IMR-90 (cell line): Measurements from ENCODE around the gene INAFM1.

Experiments
- BHLHE40 ChIP-seq: fragments of 150-350 bp; IDR thresholded peaks from 2 replicates; pipeline ENCODE4 v1.6.1; 2016; ENCODE audit warnings: mild to moderate bottlenecking, low read depth, low read length
- CEBPB ChIP-seq: IDR thresholded peaks from 2 replicates; pipeline ENCODE4 v1.6.1; 2012; ENCODE audit warnings: low read depth, low read length, improper control_type of control experiment
- FOS ChIP-seq: fragments of 150-350 bp; IDR thresholded peaks from 2 replicates; pipeline ENCODE4 v1.6.1; 2016; ENCODE audit warnings: low read depth, low read length
- MAFK ChIP-seq: IDR thresholded peaks from 2 replicates; pipeline ENCODE4 v1.6.1; 2012; ENCODE audit warnings: low read depth, low read length, improper control_type of control experiment
- MXI1 ChIP-seq: IDR thresholded peaks from 2 replicates; pipeline ENCODE4 v1.6.1; 2012; ENCODE audit warnings: low read depth, mild to moderate bottlenecking, low read length, moderate library complexity, borderline replicate concordance
- NFE2L2 ChIP-seq: fragments of 150-350 bp; IDR thresholded peaks from 2 replicates; pipeline ENCODE4 v1.6.1; 2016; ENCODE audit warnings: low read depth, mild to moderate bottlenecking, low read length
- POLR2A ChIP-seq: IDR thresholded peaks from 2 replicates; pipeline ENCODE4 v1.6.1; 2012; ENCODE audit warnings: mild to moderate bottlenecking, low read depth, low read length
- RAD21 ChIP-seq: IDR thresholded peaks from 2 replicates; pipeline ENCODE4 v1.6.1; 2012; ENCODE audit warnings: low read length, improper control_type of control experiment
- RCOR1 ChIP-seq: IDR thresholded peaks from 2 replicates; pipeline ENCODE4 v1.6.1; 2012; ENCODE audit warnings: mild to moderate bottlenecking, low read length, improper control_type of control experiment; ENCODE audit not compliant: insufficient replicate concordance
- SMC3 ChIP-seq: fragments of 150-350 bp; IDR thresholded peaks from 2 replicates; pipeline ENCODE4 v1.6.1; 2016; ENCODE audit warnings: low read depth, mild to moderate bottlenecking, antibody characterized with exemption, low read length, moderate library complexity
- TF ChIP-seq, protein P1 (sequence below): fragments of 150-350 bp; IDR thresholded peaks from 2 replicates; pipeline ENCODE4 v1.6.1; 2017; ENCODE audit warnings: mild to moderate bottlenecking, antibody characterized with exemption, low read length, low read depth
- TF ChIP-seq, protein P2 (sequence below): conservative IDR thresholded peaks from 2 replicates; pipeline ENCODE4 v1.5.1; 2012; ENCODE audit warnings: mild to moderate bottlenecking, low read depth, low read length, improper control_type of control experiment
- TF ChIP-seq, protein P3 (sequence below): fragments of 150-350 bp; IDR thresholded peaks from 2 replicates; pipeline ENCODE4 v1.6.1; 2016; ENCODE audit warnings: low read depth, mild to moderate bottlenecking, low read length, moderate library complexity, borderline replicate concordance

DNA sequence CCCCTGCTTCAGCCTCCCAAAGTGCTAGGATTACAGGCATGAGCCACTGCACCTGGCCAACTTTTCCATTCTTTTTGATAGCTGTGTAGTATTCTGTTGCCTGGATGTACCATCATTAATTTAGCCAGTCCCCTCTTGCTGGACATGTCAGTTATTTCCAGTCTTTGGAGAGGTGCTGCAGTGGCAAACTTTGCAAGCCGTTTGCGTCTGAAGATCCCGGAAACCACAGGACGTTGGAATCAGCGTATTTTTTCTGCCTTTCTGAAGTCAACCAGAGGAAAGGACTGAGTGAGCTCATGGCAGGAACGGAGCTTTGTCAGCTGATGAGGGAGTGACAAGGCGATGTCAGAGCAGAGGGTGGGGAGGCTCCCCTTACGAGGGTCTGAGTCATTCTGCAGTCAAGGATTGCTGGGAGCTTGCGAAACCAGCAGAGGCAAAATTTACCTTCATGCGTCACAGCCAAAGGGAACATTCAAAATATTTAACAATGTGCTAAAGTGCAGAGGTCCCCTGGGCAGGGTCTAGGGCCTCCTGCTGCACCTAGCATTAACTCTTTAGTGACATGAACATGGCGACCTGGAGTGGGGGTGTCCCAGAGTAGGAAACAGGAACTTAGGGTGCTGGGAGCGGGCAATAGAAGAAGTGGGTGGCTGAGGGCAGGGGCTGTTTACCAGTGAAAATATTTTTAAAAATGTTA is 40.6 kb downstream of the INAFM1 start:
- TF ChIP-seq, protein P1, sequence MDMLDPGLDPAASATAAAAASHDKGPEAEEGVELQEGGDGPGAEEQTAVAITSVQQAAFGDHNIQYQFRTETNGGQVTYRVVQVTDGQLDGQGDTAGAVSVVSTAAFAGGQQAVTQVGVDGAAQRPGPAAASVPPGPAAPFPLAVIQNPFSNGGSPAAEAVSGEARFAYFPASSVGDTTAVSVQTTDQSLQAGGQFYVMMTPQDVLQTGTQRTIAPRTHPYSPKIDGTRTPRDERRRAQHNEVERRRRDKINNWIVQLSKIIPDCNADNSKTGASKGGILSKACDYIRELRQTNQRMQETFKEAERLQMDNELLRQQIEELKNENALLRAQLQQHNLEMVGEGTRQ, result peak; percentile 70
- TF ChIP-seq, protein P2, sequence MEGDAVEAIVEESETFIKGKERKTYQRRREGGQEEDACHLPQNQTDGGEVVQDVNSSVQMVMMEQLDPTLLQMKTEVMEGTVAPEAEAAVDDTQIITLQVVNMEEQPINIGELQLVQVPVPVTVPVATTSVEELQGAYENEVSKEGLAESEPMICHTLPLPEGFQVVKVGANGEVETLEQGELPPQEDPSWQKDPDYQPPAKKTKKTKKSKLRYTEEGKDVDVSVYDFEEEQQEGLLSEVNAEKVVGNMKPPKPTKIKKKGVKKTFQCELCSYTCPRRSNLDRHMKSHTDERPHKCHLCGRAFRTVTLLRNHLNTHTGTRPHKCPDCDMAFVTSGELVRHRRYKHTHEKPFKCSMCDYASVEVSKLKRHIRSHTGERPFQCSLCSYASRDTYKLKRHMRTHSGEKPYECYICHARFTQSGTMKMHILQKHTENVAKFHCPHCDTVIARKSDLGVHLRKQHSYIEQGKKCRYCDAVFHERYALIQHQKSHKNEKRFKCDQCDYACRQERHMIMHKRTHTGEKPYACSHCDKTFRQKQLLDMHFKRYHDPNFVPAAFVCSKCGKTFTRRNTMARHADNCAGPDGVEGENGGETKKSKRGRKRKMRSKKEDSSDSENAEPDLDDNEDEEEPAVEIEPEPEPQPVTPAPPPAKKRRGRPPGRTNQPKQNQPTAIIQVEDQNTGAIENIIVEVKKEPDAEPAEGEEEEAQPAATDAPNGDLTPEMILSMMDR, result no peak
- TF ChIP-seq SMC3 (no peak), FOS (peak; percentile 87), POLR2A (no peak), RAD21 (no peak), RCOR1 (peak; percentile 60), MAFK (peak; percentile 55), NFE2L2 (peak; percentile 64; the same call in 1 of the 2 replicates), CEBPB (peak; percentile 99), MXI1 (no peak), BHLHE40 (0 out of 2 replicates have a peak, but pooled peaks have one; percentile 26)
- TF ChIP-seq, protein P3, sequence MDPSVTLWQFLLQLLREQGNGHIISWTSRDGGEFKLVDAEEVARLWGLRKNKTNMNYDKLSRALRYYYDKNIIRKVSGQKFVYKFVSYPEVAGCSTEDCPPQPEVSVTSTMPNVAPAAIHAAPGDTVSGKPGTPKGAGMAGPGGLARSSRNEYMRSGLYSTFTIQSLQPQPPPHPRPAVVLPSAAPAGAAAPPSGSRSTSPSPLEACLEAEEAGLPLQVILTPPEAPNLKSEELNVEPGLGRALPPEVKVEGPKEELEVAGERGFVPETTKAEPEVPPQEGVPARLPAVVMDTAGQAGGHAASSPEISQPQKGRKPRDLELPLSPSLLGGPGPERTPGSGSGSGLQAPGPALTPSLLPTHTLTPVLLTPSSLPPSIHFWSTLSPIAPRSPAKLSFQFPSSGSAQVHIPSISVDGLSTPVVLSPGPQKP, result no peak
